Neural cell (in vitro differentiated cells): ENCODE data around the gene SLC25A30. TPM values are rescaled to one million over a fixed set of nuclear protein-coding genes. Genes with fewer than 3 reads are reported as not detected.

Experiments used
- H2AFZ ChIP-seq: fragments of 200-600, 300-800 bp; sonication (generic), shearing (Covaris generic); 2 replicates; pipeline ENCODE4 v1.6.0; 2014; ENCODE audit warnings: low read depth, mild to moderate bottlenecking, antibody characterized with exemption, low read length, moderate library complexity
- H3F3A ChIP-seq: fragments of 200-600 bp; shearing (Covaris generic); 2 replicates; pipeline ENCODE4 v1.6.1; 2016; ENCODE audit warnings: mild to moderate bottlenecking, moderate library complexity, mixed read lengths, antibody characterized with exemption, low read length; ENCODE audit not compliant: insufficient read depth, poor library complexity, severe bottlenecking
- H3K27ac ChIP-seq: fragments of 200-600, 300-800 bp; sonication (generic), shearing (Covaris generic); 2 replicates; pipeline ENCODE4 v1.5.1; 2014; ENCODE audit warnings: mild to moderate bottlenecking, low read length, moderate library complexity
- H3K27me3 ChIP-seq: fragments of 300-800, 200-600 bp; sonication (generic), shearing (Covaris generic); 2 replicates; pipeline ENCODE4 v1.6.0; 2014; ENCODE audit warnings: mild to moderate bottlenecking, low read depth, low read length, moderate library complexity; ENCODE audit not compliant: insufficient read depth
- H3K36me3 ChIP-seq: fragments of 300-800, 200-600 bp; sonication (generic), shearing (Covaris generic); 2 replicates; pipeline ENCODE4 v1.5.1; 2014; ENCODE audit warnings: mild to moderate bottlenecking, antibody characterized with exemption, low read length, moderate library complexity; ENCODE audit not compliant: insufficient read depth
- H3K4me2 ChIP-seq: fragments of 300-800, 200-600 bp; sonication (generic), shearing (Covaris generic); 2 replicates; pipeline ENCODE4 v1.6.0; 2014; ENCODE audit warnings: mild to moderate bottlenecking, low read length
- H3K4me3 ChIP-seq: fragments of 300-800, 200-600 bp; sonication (generic), shearing (Covaris generic); 2 replicates; pipeline ENCODE4 v1.5.1; 2014; ENCODE audit warnings: mild to moderate bottlenecking, low read length, moderate library complexity
- H3K79me2 ChIP-seq: fragments of 200-600 bp; shearing (Covaris generic); replicated peaks from 2 replicates; pipeline ENCODE4 v1.6.0; 2014; ENCODE audit warnings: mild to moderate bottlenecking, low read length, moderate library complexity; ENCODE audit not compliant: insufficient read depth
- H3K9ac ChIP-seq: fragments of 300-800, 200-600 bp; sonication (generic), shearing (Covaris generic); 2 replicates; pipeline ENCODE4 v1.6.1; 2016; ENCODE audit warnings: mild to moderate bottlenecking, low read length, mixed read lengths
- H3K9me2 ChIP-seq: fragments of 200-600 bp; shearing (Covaris generic); 2 replicates; pipeline ENCODE4 v1.6.1; 2016; ENCODE audit warnings: mild to moderate bottlenecking, low read length, mixed read lengths; ENCODE audit not compliant: insufficient read depth
- H3K9me3 ChIP-seq: fragments of 200-600, 300-800 bp; sonication (generic), shearing (Covaris generic); 2 replicates; pipeline ENCODE4 v1.6.1; 2016; ENCODE audit warnings: mild to moderate bottlenecking, mixed run types, low read length, moderate library complexity, mixed read lengths
- H4K20me1 ChIP-seq: fragments of 200-600 bp; shearing (Covaris generic); 2 replicates; pipeline ENCODE4 v1.6.1; 2016; ENCODE audit warnings: mild to moderate bottlenecking, mixed run types; ENCODE audit not compliant: insufficient read depth
- CTCF ChIP-seq: fragments of 450-650 bp; IDR thresholded peaks from 2 replicates; pipeline ENCODE4 v1.5.1; 2014; ENCODE audit warnings: antibody characterized with exemption, mild to moderate bottlenecking, moderate library complexity; ENCODE audit not compliant: poor library complexity, severe bottlenecking
- EP300 ChIP-seq: fragments of 450-650 bp; conservative IDR thresholded peaks from 2 replicates; pipeline ENCODE4 v1.6.1; 2014; ENCODE audit warnings: antibody characterized with exemption, mild to moderate bottlenecking, moderate library complexity; ENCODE audit not compliant: poor library complexity, severe bottlenecking
- EZH2 ChIP-seq: fragments of 200-600, 300-800 bp; shearing (Covaris generic), sonication (generic); IDR thresholded peaks from 2 replicates; pipeline ENCODE4 v1.6.1; 2014; ENCODE audit warnings: antibody characterized with exemption, low read length, borderline replicate concordance, mild to moderate bottlenecking; ENCODE audit not compliant: insufficient read depth, poor library complexity, severe bottlenecking
- MXI1 ChIP-seq: fragments of 450-650 bp; conservative IDR thresholded peaks from 2 replicates; pipeline ENCODE4 v1.6.1; 2014; ENCODE audit warnings: antibody characterized with exemption, mild to moderate bottlenecking; ENCODE audit not compliant: poor library complexity, severe bottlenecking
- POLR2AphosphoS5 ChIP-seq: IDR thresholded peaks from 2 replicates; pipeline ENCODE4 v1.6.1; 2012
- RAD21 ChIP-seq: fragments of 450-650 bp; conservative IDR thresholded peaks from 2 replicates; pipeline ENCODE4 v1.6.1; 2014; ENCODE audit warnings: antibody characterized with exemption, mild to moderate bottlenecking, moderate library complexity
- REST ChIP-seq: IDR thresholded peaks from 2 replicates; pipeline ENCODE4 v1.6.1; 2012; ENCODE audit warnings: borderline replicate concordance
- SMC3 ChIP-seq: fragments of 450-650 bp; conservative IDR thresholded peaks from 2 replicates; pipeline ENCODE4 v1.6.1; 2014; ENCODE audit warnings: antibody characterized with exemption, mild to moderate bottlenecking, moderate library complexity; ENCODE audit not compliant: poor library complexity
- TAF1 ChIP-seq: IDR thresholded peaks from 2 replicates; pipeline ENCODE4 v1.6.1; 2012; ENCODE audit warnings: low read depth
- polyA plus RNA-seq: library from polyadenylated mRNA; depleted of rRNA; stranded (reverse); fragments of >200 nt; gene quantifications from 2 replicates; pipeline ENCODE4 v1.2.3, GENCODE V29; 2014

Gene SLC25A30
- polyA plus RNA-seq, 1 donor from 2014 or later: 4.9 TPM

GRCh38 chr13:45372189-45373161 is 45.7 kb downstream of the SLC25A30 start:
- H3K36me3 ChIP-seq: no peaks in the 10 kb centered on the region
- no peak overlapping the region for H3K4me3 ChIP-seq
- H3K4me2 ChIP-seq: no peak overlapping the region
- TF ChIP-seq TAF1: no peak
- TF ChIP-seq SMC3: no peak
- no peak for TF ChIP-seq RAD21
- H3K27ac ChIP-seq: no peak overlapping the region
- H3F3A ChIP-seq: no peaks in the 10 kb centered on the region
- no peaks in the 10 kb centered on the region for H3K79me2 ChIP-seq
- H3K27me3 ChIP-seq: no peaks in the 10 kb centered on the region
- no peaks in the 10 kb centered on the region for H3K9me2 ChIP-seq
- H2AFZ ChIP-seq: no peak overlapping the region
- H3K9me3 ChIP-seq: no peaks in the 10 kb centered on the region
- no peaks in the 10 kb centered on the region for H4K20me1 ChIP-seq
- H3K9ac ChIP-seq: no peak overlapping the region

- Histone ChIP-seq H3K79me2 (no peaks in the 10 kb centered on the region), H3K9ac (no peak overlapping the region), H3K9me2 (no peaks in the 10 kb centered on the region), H2AFZ (no peak overlapping the region), H4K20me1 (no peaks in the 10 kb centered on the region), H3K36me3 (no peaks in the 10 kb centered on the region), H3K4me3 (no peak overlapping the region), H3K27me3 (no peaks in the 10 kb centered on the region), H3K9me3 (no peaks in the 10 kb centered on the region), H3K27ac (no peak overlapping the region), H3F3A (no peaks in the 10 kb centered on the region), H3K4me2 (no peak overlapping the region)
- TF ChIP-seq POLR2AphosphoS5 (no peak), EZH2 (no peak), SMC3 (peak; percentile 52), RAD21 (peak; percentile 50), CTCF (peak; percentile 65), REST (no peak), EP300 (no peak), TAF1 (no peak), MXI1 (no peak)
Observed at GRCh38 chr13:45370922-45371406, 47.2 kb downstream of the SLC25A30 start.
